ENCODE measurements around the gene ZNF420. TPM values are rescaled to one million over a fixed set of nuclear protein-coding genes. Genes with fewer than 3 reads are reported as not detected.

The ZNF420 gene
- polyA plus RNA-seq, 1 donor, result 13.5 TPM

GRCh38 chr19:37160153-37160552, 81.9 kb downstream of the ZNF420 start:
- no peak for DNase-seq

GRCh38 chr19:37165635-37166034, 87.4 kb downstream of the ZNF420 start:
- DNase-seq, result no peak

- DNase-seq, result peak; percentile 97
Observed at GRCh38 chr19:37172368-37173366, 94.4 kb downstream of the ZNF420 start, which contains the start of gene ZNF585A. Gene ZNF585A, minus strand, starts transcription at chr19:37172695. Its CDS starts 2,785 bp downstream, at chr19:37169910.

Other genes starting within 250 kb of the ZNF420 start
- gene ZNF790, start 240.0 kb upstream of the ZNF420 start, polyA plus RNA-seq (ENCODE audit: insufficient read length), result 6.7 TPM
- 7.6 TPM for gene ZNF345, start 227.6 kb upstream of the ZNF420 start, polyA plus RNA-seq (ENCODE audit: insufficient read length)
- gene ZNF829, start 162.1 kb upstream of the ZNF420 start, polyA plus RNA-seq (ENCODE audit: insufficient read length), result 4.2 TPM
- 47.8 TPM for gene ZNF568, start 162.1 kb upstream of the ZNF420 start, polyA plus RNA-seq (ENCODE audit: insufficient read length)
- 8.9 TPM for gene ZNF585A, start 94.3 kb downstream of the ZNF420 start, polyA plus RNA-seq (ENCODE audit: insufficient read length)
- 10.8 TPM for gene ZNF585B, start 132.1 kb downstream of the ZNF420 start, polyA plus RNA-seq (ENCODE audit: insufficient read length)
- 10.6 TPM for gene ZNF383, start 139.8 kb downstream of the ZNF420 start, polyA plus RNA-seq (ENCODE audit: insufficient read length)